NK-92 (cell line): ENCODE results near the gene LUZP2.
"Not testable (repeated sequence)": the region's sequence is repeated elsewhere in the genome, so short reads cannot be mapped to it uniquely, and the experiment has no call there.

Experiments
- DNase-seq: peaks from one replicate; lab custom pipeline; 2025; ENCODE audit not compliant: unreplicated experiment; lab: John Stamatoyannopoulos, UW

LUZP2 gene

DNA sequence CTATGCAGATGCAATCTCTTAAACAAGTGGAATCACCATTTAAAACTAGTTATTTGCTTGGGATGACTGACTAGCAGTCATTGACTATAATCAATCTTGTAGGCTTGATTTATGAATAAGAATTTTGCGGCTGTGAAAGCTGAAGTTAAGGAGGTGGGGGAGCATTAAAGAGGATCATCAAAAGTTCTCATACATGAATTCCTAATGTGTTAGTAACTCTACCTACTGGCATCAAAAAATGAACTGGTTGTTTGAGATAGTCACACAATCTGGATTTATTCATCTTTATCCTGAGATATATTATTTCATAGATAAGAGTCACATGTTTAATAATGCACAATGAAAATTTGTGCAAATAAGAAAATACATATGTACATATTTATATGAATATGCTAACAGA lies 393.6 kb downstream of the LUZP2 start:
- no peak for DNase-seq

GRCh38 chr11:24891845-24892492 lies 395.1 kb downstream of the LUZP2 start:
- not testable (repeated sequence) for DNase-seq

DNA sequence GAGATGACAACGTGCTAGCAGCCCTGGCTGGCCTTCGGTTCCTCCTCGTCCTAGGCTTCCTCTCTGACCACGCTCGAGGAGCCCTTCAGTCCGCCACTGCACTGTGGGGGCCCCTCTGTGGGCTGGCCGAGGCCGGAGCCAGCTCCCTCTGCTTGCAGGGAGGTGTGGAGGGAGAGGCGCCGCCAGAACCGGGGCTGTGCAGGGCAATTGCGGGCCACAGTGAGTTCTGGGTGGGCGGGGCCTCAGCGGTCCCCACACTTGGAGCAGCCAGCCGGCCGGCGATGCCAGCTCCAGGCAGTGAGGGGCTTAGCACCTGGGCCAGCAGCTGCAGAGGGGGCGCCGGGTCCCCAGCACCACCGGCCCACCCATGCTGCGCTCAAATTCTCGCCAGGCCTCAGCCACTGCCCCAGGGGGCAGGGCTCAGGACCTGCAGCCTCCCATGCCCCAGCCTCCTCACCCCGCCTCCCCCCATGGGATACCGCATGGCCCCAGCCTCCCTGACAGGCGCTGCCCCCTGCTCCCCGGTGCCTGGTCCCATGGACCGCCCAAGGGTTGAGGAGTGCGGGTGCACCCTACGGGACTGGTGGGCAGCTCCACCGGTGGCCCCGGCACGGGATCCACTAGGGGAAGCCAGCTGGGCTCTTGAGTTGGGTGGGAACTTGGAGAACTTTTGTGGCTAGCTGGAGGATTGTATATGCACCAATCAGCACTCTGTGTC lies 399.4 kb downstream of the LUZP2 start:
- no peak for DNase-seq

GRCh38 chr11:24900514-24900913 lies 403.7 kb downstream of the LUZP2 start:
- DNase-seq, result no peak

DNA sequence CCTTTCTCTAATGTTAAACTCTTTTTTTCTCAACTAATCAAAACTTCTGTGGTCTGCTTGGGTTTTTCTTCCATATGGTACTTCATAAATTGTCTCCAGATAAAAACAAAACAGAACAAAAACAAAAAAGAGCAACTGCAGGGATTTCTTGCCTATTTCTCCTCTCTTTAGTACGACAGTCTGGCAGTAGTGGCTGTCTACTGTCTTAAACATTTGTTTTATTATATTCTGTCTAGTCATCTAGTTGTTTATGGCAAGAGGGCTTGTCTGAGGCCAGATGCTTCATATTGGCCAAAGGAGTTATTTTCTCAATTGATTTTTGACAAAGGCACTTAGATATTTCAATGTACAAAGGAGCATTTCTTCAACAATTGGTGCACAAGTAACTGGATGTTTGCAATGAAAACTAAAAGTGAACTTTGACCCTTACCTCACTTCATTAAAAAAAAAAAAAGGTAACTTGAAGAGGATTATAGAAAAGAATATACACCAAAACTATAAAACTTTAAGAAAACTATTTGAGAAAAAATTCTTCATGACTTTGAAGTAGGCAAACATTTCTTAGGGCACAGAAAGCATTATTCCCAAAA lies 404.2 kb downstream of the LUZP2 start:
- DNase-seq, result no peak

DNA sequence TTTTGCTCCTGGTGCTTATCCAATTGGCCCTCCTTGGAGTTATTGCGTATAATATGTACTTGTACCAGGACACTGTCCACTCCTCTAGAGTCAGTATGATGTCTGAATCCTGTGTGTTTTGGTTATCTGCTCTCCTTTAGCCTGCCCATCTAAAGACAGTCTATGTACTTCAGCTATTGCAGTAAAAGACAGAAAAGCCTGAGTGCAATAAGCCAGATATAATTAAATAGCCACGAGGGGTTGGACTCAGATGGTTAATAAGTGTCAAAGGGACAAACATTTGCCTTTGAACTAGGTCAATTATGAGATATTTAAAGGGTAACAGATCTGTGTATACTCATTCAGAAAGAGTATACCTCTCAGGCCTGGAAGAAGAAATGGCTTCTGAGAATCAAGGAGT lies 406.7 kb downstream of the LUZP2 start:
- DNase-seq, result no peak

GRCh38 chr11:24925091-24925490 lies 428.2 kb downstream of the LUZP2 start:
- DNase-seq, result no peak

GRCh38 chr11:24932110-24933000 lies 435.5 kb downstream of the LUZP2 start:
- no peak for DNase-seq

DNA sequence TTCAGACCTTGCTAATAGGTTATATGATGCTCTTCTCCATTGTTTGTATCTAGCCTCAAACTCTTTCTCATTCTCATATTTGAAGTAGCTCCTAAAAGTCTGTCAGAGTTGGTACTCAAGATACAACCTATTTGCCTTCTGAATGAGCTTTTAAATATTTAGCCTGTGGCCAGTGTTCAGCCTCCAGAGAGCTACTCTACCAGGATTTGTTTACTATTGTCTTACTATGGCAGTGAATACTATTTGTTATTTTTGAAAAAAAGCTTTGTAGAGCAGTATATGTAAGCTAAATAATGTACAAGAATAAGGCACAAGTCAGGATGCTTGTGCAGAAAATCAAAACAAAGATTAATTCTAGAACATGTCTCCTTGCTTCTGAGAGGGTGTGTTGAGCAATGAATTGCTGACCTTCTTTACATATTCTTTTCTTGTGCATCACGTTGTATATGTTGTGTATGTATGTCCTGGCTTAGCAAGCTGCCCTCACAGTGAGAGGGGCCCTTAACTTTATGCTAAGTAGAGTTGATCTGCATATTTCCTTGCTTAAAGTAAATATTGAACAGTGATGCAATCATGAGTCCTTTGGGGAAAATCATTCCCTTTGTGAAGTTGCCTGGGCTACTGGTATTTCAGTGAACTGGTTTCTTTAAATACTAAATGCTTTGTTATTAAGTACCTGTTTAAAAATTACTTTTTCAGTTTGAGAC lies 438.0 kb downstream of the LUZP2 start:
- DNase-seq, result no peak

- no peak for DNase-seq
Observed at GRCh38 chr11:24944891-24945290, 448.0 kb downstream of the LUZP2 start.

DNA sequence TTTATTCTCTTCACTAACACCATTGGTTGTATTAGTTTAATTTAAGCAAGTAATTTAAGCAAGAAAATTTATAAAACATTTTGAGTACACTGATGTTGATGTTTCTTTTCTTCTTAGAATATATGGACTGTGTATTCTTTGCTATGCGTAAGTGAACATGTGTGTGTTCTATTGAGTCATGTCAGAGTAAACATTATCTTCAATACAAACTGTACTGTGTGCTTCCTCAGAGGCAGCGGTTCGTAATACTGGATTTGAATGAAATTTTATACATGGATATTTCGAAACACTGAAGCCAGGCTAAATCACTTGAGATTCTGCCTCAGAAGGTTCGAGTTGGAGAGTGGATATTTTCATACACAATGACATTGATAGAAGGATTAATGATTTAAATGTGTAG lies 452.6 kb downstream of the LUZP2 start:
- no peak for DNase-seq

DNA sequence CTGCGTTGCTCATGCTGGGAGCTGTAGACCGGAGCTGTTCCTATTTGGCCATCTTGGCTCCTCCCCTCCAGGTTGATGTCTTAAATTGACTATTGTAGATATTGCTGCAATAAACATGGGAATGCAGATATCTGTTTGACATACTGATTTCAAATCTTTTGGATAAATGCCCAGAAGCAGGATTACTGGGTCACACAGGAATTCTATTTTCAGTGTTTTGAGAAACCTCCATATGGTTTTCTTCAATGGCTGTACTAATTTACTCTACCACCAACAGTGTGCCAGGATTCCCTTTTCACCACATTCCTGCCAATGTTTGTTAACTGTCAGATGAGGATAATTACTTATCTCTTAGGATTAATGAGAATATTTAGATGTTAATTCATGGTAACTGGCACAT lies 467.0 kb downstream of the LUZP2 start:
- DNase-seq, result no peak

DNA sequence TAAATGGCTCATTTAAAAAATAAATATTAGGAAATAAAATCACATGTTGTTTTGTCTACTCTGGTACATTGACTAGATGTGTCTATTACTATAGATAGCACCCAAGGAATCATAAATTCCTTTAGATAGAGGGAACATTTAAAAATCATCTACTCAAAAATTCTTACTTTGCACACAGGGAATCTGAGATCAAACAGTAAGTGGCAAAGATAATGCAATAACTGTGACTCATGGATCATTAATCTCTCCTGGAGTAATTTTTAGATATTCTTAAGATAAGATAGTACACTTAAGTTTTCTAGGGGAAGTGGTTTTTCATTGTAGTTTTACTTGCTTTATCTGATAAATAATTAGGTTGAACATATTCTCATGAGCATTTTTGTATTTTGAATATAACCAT lies 468.9 kb downstream of the LUZP2 start:
- no peak for DNase-seq

DNA sequence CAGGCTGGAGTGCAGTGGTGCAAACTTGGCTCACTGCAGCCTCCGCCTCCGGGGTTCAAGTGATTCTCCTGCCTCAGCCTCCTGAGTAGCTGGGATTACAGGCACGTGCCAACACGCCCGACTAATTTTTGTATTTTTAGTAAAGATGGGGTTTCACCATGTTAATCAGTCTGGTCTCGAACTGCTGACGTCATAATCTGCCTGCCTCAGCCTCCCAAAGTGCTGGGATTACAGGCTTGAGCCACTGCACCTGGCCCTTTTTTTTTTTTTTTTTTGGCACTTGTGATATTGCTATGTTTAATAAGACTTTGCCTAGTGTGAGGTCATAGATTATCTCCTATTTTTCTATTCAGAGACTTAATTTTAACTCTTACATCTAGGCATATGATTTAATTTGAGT lies 497.1 kb downstream of the LUZP2 start:
- not testable (repeated sequence) for DNase-seq

GRCh38 chr11:24999929-25000328 lies 503.1 kb downstream of the LUZP2 start:
- DNase-seq, result not testable (repeated sequence)

GRCh38 chr11:25037431-25037830 lies 540.6 kb downstream of the LUZP2 start:
- DNase-seq, result no peak

- DNase-seq, result no peak
Observed at GRCh38 chr11:25038131-25038530, 541.3 kb downstream of the LUZP2 start.

GRCh38 chr11:25039165-25039564 lies 542.3 kb downstream of the LUZP2 start:
- DNase-seq, result no peak

DNA sequence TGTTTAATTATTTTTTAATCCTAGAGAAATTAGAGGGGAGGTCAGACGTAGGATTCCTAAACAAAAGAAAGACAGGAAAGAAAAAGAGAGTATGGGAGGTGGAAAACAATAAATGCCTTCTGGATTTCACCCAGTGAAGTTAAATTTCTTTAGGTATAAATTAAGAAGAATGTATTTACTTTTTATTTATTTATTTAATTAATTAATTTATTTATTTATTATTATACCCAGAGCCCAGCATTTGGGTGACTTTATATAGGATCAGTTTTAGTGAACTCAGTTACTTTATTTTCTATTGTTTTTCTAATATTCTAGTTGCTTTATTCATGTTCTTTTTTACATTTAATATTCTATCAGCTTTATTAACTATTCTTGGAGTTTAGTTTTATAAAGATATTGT lies 551.8 kb downstream of the LUZP2 start:
- DNase-seq, result no peak

DNA sequence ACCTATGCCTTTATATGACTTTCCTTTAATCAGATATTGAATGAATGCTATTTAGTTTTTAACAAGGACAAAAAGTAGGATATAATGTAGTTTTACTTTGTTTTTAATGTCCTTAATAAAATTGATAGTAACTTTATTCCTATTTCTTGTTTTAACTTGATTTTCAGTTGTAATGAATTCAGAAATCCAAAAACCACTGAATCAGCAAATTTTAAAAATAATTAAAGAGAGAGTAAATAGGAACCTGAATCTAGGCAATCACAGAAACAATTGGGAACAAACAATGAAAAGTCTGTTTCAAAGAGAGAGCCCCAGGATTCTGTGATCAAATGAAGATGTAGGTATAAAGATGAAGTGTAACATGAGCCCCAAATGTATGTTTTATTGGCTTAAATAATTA lies 556.0 kb downstream of the LUZP2 start:
- DNase-seq, result no peak

DNA sequence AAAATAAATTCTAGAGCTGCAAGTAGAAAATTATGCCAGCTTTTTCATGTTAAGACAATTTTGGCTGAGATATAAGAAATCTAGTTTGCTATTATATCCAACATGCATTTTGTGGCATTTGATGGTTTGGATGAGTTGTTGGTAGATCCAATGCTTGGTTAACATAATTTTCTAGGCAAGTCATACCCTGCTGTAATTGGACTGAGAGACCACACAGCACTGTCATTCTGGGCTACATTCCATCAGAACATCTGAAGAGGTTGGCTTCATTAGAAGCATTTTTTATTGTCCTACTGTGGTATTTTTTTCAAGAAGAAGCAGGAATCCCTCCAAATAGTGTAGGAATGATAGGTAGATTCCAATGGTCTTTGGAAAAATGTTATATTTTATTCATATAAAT lies 561.0 kb downstream of the LUZP2 start:
- no peak for DNase-seq
